GM19467 (cell line): Measurements from ENCODE around the gene FAM161B.
"Not testable (repeated sequence)": the region's sequence is repeated elsewhere in the genome, so short reads cannot be mapped to it uniquely, and the experiment has no call there.

Source experiments
- ATAC-seq: cut with Tn5 transposase; IDR thresholded peaks from one replicate; pipeline ENCODE4 v1.9.1; 2021; ENCODE audit warnings: mild to moderate bottlenecking, moderate library complexity; ENCODE audit not compliant: unreplicated experiment

The FAM161B gene, protein sequence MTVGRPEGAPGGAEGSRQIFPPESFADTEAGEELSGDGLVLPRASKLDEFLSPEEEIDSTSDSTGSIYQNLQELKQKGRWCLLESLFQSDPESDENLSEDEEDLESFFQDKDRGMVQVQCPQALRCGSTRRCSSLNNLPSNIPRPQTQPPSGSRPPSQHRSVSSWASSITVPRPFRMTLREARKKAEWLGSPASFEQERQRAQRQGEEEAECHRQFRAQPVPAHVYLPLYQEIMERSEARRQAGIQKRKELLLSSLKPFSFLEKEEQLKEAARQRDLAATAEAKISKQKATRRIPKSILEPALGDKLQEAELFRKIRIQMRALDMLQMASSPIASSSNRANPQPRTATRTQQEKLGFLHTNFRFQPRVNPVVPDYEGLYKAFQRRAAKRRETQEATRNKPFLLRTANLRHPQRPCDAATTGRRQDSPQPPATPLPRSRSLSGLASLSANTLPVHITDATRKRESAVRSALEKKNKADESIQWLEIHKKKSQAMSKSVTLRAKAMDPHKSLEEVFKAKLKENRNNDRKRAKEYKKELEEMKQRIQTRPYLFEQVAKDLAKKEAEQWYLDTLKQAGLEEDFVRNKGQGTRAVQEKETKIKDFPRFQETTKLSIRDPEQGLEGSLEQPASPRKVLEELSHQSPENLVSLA

DNA sequence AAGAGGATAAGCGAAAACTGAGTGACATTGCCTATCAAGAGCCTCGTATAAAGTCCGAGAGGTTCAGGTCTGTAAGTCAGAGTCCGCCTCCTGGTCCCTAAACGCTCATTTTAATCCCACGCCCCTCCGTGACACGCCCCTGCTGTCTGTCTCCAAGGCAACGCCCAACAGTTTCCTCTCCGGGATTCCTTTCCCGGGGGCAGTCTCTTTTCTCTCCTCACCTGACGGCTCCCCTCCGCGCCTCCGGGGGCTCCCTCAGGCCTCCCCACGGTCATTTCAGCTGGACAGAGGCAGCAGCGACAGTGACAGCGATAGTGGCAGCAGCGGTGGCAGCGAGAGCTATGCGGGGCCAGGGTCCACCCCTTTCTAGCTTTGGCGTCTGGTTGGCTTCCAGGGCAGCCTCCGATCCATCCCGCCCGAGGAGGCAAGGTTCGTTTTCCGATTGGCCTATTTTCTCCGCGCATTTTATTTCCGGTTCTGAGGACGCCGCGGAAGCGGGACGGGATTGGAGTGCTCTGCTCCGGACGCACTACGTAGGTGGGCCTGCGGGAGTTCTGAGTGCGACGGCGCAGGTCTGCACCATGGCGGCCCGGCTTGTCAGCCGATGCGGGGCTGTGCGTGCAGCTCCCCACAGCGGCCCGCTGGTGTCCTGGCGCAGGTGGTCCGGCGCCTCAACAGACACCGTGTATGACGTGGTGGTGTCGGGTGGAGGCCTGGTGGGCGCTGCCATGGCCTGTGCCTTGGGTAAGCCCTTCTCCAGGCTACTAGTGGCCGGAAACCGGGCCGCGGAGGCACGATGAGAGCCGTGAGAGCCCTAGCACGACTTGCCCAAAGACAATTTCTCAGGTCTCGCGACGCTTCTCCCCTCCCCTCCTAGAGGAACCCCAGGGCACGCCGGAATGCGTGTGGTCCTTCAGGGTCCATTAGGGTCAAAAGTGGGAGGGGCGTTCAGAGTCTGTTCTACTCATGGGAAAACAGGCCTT lies at the start of gene FAM161B, which contains the start of gene COQ6:
Gene FAM161B, minus strand, starts transcription at position 343 of the 983 bp plus-strand sequence. Its CDS starts 68 bp downstream, at position 275.
Gene COQ6, plus strand, starts transcription at position 551 of the 983 bp plus-strand sequence. Its CDS starts 31 bp downstream, at position 582.
- peak; percentile 86 for ATAC-seq

DNA sequence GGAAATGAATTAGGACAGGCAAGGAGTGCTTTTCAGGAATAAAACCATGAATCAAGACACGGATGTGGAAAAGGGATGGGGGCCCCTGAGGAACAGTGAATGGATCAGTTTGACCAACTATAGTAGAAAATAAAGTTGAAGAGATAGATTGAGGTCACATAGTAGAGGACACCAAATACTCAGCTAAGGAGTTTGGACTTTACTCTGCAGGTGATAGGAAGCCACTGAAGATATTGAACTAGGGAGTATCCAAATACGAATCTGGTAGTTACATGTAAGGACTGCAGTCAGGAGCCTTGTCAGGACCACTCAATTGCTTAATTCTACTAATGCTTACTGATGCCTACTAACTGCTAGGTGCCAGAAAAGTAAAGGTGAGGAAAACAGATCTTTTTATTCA lies 48.8 kb upstream of the FAM161B start:
- no peak for ATAC-seq

DNA sequence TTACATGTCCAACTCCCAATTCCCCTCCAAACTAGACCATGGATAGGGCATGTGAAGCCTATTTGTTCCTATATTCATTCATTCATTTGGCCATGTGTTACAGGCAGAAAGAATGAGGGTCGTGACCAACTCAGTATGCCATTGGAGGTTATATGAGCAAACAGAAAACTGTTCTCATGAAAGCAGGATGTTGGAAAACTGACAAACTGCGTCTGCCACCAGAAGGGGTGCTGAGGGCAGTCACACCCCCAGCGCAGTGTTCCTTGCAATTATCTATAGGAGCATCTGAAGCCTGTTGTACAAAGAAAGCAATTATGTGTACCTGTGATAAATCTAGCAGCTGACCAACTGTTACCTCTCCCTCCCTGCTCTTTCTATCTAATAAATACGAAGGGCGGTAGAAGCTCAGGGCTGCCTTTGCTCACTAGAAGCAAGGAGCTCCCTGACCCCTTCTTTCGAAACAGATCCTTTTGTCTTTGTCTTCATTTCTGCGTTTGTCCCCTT lies 48.1 kb upstream of the FAM161B start:
- no peak for ATAC-seq

GRCh38 chr14:73997108-73997943 lies 47.4 kb upstream of the FAM161B start:
- ATAC-seq: no peak

- ATAC-seq: no peak
Measured at GRCh38 chr14:73996731-73997107, 46.8 kb upstream of the FAM161B start.

- no peak for ATAC-seq
Measured at GRCh38 chr14:73995977-73996378, 46.1 kb upstream of the FAM161B start.

- ATAC-seq: not testable (repeated sequence)
Measured at GRCh38 chr14:73994926-73995325, 45.0 kb upstream of the FAM161B start.

GRCh38 chr14:73991092-73991491 lies 41.2 kb upstream of the FAM161B start:
- ATAC-seq: no peak

DNA sequence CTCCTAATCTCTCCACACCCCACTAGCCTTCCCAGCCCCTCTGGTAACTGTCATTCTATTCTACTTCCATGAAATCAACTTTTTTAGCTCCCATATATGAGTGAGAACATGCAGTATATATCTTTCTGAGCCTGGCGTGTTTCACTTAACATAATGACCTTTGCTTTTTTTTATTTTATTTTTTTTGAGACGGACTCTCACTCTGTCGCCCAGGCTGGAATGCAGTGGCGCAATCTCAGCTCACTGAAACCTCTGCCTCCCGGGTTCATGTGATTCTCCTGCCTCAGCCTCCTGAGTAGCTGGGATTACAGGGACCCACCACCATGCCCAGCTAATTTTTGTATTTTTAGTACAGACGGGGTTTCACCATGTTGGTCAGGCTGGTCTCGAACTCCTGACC lies 38.8 kb upstream of the FAM161B start:
- not testable (repeated sequence) for ATAC-seq

DNA sequence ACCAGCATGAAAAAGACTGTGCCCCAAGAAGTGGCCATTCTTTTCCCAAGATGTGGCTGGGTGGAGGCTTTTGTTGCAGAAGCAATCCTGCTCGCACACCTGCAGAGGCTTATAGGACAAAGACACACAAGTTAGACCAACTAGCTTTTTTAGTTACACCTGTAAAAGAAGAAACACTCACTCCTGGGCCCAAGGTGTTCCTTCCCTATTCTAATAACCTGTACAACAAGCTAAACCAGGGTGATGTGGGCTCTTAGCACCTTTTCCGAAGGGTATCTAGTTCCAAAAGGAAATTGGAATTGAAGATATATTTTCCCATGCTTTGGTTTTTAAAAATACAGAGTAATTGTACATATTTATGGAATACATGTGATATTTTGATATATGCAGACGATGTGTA lies 38.2 kb upstream of the FAM161B start:
- ATAC-seq: no peak

GRCh38 chr14:73977896-73978295 lies 28.0 kb upstream of the FAM161B start:
- ATAC-seq: no peak

- ATAC-seq: no peak
Measured at GRCh38 chr14:73976125-73976524, 26.2 kb upstream of the FAM161B start.

DNA sequence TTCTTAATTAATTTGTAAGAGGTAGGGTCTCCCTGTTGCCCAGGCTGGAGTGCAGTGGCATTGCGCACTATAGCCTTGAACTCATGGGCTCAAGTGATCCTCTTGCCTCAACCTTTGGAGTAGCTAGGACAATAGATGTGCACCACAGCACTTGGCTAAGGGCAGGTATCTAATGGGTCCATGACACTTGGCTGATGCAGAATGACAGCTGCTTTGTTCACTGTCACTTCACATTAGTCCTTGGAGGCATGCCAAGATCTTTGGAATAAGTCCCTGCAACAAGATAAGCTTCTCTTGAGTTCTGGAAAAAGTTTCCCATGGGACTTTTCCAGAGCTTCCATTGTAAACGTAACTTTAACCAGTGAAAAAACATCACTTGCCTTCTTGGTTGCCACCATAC lies 23.6 kb upstream of the FAM161B start:
- no peak for ATAC-seq

DNA sequence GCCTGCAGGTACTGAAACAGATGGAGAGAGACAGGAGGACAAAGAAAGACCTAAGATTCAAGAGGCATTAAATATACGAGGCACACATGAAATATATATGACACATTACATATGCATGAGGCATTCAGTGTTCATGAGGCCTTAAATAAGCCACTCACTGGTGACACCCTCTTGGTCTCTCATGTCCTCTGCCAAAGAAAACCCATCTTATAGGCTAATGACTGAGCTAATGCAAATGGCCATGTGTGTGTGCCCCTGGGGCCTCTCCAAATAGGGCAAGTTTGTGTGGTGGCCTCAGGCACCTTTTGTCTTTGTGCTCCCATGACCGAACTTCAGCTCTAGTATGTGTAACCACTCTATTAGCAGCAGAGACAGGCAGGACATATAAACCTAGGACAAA lies 19.0 kb upstream of the FAM161B start:
- ATAC-seq: no peak

GRCh38 chr14:73965216-73965615 lies 15.3 kb upstream of the FAM161B start:
- no peak for ATAC-seq

GRCh38 chr14:73961192-73961591 lies 11.3 kb upstream of the FAM161B start:
- ATAC-seq: no peak

- ATAC-seq: no peak
Measured at GRCh38 chr14:73958591-73958990, 8.7 kb upstream of the FAM161B start.

GRCh38 chr14:73955674-73956073 lies 5.8 kb upstream of the FAM161B start:
- ATAC-seq: no peak

DNA sequence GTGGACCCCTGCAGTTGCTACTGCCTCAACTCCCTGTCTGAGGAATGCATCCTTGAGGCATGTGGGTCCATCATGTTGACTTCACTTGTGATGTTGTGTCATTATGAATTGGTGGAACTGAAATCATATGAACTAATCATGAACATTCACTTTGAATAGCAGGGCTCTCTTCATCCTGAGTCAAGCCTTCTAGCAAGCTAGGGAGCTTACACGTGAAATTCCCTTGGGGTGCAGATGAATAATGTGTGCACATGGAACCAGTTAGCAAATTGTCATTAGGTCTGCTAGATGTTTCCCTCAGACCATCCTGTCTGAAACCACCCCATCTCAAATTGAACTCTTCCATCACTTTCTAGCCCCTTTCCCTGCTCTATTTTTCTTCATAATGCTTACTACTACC lies 3.8 kb upstream of the FAM161B start:
- ATAC-seq: no peak

- ATAC-seq: no peak
Measured at GRCh38 chr14:73945159-73945670, 4.7 kb downstream of the FAM161B start.
